ENCODE results near the gene MAPK11. TPM values are rescaled to one million over a fixed set of nuclear protein-coding genes. Genes with fewer than 3 reads are reported as not detected.
A peak's percentile ranks its signal among the peaks of the same experiment; 100 is the strongest.

MAPK11 gene
- total and polyA plus RNA-seq, 2 donors (not counting 1 experiment from before 2014, with no cell fraction given) = 8.1 to 9.9 TPM

DNA sequence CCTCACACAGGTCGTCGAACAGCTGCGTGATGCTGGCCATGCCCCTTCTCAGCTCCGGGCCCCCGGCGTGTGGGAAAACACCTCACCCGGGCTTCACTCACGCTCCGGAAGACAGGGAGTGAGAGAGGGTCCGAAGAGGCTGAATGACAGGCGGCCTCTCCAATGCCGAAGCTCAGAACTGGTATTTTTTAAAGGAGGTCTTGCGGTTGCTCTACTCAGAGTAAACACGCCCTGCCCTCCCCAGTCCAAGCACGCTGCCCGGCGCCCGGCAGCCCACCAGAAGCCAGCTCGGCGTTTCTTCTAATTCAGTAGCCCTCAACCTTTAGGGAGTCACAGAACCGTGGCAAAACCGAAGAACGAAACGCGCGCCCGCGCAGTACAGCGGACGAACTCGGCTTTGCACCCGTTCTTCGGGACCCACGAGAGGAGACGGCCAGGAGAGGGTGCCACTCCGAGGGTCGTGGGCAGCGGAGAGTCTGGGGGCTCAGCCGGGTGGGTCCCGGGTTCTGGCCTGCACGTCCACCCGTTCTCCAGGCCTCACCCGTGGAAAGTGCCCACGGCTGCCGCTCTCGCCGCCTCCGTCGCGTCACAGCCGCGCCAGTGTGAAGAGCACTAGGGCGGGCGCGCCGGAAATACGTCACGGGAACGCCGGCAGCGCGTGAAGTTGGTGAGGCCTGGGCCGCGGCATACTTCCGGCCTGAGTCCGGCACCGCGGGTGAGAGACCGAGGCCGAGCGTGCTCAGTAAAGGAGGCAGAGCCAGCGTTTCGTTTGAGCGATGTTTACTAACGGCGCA lies 25.6 kb downstream of the MAPK11 start, which contains the start of gene TUBGCP6:
TUBGCP6 (minus strand) TSS at position 604 of the 794 bp plus-strand sequence; CDS start at position 40, 564 bp downstream.
- H3K9ac ChIP-seq (ENCODE audit: low read length) = peak within 1 kb of the TSS; percentile 88
- no peaks in the 10 kb centered on the region for H3K9me3 ChIP-seq (ENCODE audit: control extremely low read depth in 1 of 3, control insufficient read depth in 2 of 3, insufficient read depth in 1 of 3, low read length in 2 of 3)
- no peak for TF ChIP-seq EZH2 (IDR thresholded peaks at IDR 0.05; ENCODE audit: borderline replicate concordance, insufficient read depth, low read depth, low read length, poor library complexity, severe bottlenecking)
- TF ChIP-seq, protein P1, sequence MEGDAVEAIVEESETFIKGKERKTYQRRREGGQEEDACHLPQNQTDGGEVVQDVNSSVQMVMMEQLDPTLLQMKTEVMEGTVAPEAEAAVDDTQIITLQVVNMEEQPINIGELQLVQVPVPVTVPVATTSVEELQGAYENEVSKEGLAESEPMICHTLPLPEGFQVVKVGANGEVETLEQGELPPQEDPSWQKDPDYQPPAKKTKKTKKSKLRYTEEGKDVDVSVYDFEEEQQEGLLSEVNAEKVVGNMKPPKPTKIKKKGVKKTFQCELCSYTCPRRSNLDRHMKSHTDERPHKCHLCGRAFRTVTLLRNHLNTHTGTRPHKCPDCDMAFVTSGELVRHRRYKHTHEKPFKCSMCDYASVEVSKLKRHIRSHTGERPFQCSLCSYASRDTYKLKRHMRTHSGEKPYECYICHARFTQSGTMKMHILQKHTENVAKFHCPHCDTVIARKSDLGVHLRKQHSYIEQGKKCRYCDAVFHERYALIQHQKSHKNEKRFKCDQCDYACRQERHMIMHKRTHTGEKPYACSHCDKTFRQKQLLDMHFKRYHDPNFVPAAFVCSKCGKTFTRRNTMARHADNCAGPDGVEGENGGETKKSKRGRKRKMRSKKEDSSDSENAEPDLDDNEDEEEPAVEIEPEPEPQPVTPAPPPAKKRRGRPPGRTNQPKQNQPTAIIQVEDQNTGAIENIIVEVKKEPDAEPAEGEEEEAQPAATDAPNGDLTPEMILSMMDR (IDR thresholded peaks at IDR 0.05) = no peak
- H3K4me1 Mint-ChIP-seq = peaks cover 40% of the 10 kb centered on the region
- ChIA-PET POLR2A (interaction anchor here (0.7 to 1.7 kb wide), 6 partner anchors 54 to 377 kb away, joined by 3 to 9 read pairs (median 4); no protein-coding TSS in a partner anchor), CTCF (interaction anchor here (0.8 to 2.9 kb wide), 10 partner anchors 23 to 477 kb away, joined by 3 to 16 read pairs (median 4); partner anchors contain the start of genes LMF2, NCAPH2 and SCO2)
- under 1% methylated on average over 76 of the region's 76 CpGs for WGBS (ENCODE audit: insufficient coverage)
- peak within 1 kb of the TSS; percentile 96 for H3K4me3 Mint-ChIP-seq
- peaks cover 74% of the 10 kb centered on the region for H4K20me1 ChIP-seq (ENCODE audit: control insufficient read depth, insufficient read depth, low read length, poor library complexity, severe bottlenecking)
- peak within 1 kb of the TSS; percentile 93 for H3K4me2 ChIP-seq (replicated peaks; ENCODE audit: low read depth, low read length, poor library complexity, severe bottlenecking)
- H3K27ac Mint-ChIP-seq = peak within 1 kb of the TSS; percentile 99
- peak; percentile 96 for DNase-seq
- H3K4me3 ChIP-seq (ENCODE audit: control extremely low read depth in 1 of 5, extremely low read depth in 1 of 5, insufficient read depth in 1 of 5, low read depth in 2 of 5, low read length in 4 of 5) = peak within 1 kb of the TSS; percentile 65 to 99 (median 90)
- peak within 1 kb of the TSS; percentile 85 for H2AFZ ChIP-seq (ENCODE audit: insufficient read depth, low read depth, low read length, poor library complexity, severe bottlenecking)
- H3K27me3 ChIP-seq (replicated peaks in 1 of 4; ENCODE audit: control extremely low read depth in 1 of 4, control insufficient read depth in 3 of 4, insufficient read depth in 4 of 4, low read length in 3 of 4) = no peaks in the 10 kb centered on the region
- ATAC-seq (ENCODE audit: low read depth) = peak; percentile 81
- H3K79me2 ChIP-seq (ENCODE audit: control insufficient read depth, insufficient read depth, low read length) = peaks cover 80% of the 10 kb centered on the region
- H3K4me1 ChIP-seq (ENCODE audit: control insufficient read depth in 2 of 2, insufficient read depth in 2 of 2, low read length in 2 of 2) = peaks cover 33 to 66% of the 10 kb centered on the region in 2 donors
- no peaks in the 10 kb centered on the region for H3K9me3 Mint-ChIP-seq (ENCODE audit: insufficient read depth)
- no peaks in the 10 kb centered on the region for H3K27me3 Mint-ChIP-seq
- peaks cover 0 to 36% of the 10 kb centered on the region in 2 experiments for H3K36me3 ChIP-seq (replicated peaks in 1 of 2; ENCODE audit: control extremely low read depth in 1 of 2, control insufficient read depth in 1 of 2, extremely low read depth in 1 of 2, insufficient read depth in 2 of 2, low read length in 1 of 2)
- intact Hi-C loops (cut with micrococcal nuclease) = loop anchor here (1.0 to 2.0 kb wide), 7 partner anchors 8 to 376 kb away; partner anchors contain the start of genes MAPK11 and SCO2
- H3K27ac ChIP-seq (ENCODE audit: low read length in 2 of 2) = peak within 1 kb of the TSS; percentile 91 to 96

Measured in B cell (primary cell).